HG02943 (cell line): Measurements from ENCODE around the gene TRABD2B.

ENCODE experiments used
- ATAC-seq: cut with Tn5 transposase; IDR thresholded peaks from one replicate; pipeline ENCODE4 v1.9.1; 2021; ENCODE audit warnings: mild to moderate bottlenecking, low read depth, moderate library complexity; ENCODE audit not compliant: unreplicated experiment

The TRABD2B gene

GRCh38 chr1:47887475-47888293 lies 109.5 kb downstream of the TRABD2B start:
- ATAC-seq: no peak

GRCh38 chr1:47887060-47887459 lies 110.1 kb downstream of the TRABD2B start:
- no peak for ATAC-seq

GRCh38 chr1:47886141-47886540 lies 111.0 kb downstream of the TRABD2B start:
- ATAC-seq: no peak

- ATAC-seq: no peak
These were observed 111.9 kb downstream of the TRABD2B start for GRCh38 chr1:47885062-47885830.

- no peak for ATAC-seq
These were observed 113.2 kb downstream of the TRABD2B start for GRCh38 chr1:47883963-47884362.

- no peak for ATAC-seq
These were observed 115.4 kb downstream of the TRABD2B start for GRCh38 chr1:47881505-47882442.

- ATAC-seq: no peak
These were observed 120.6 kb downstream of the TRABD2B start for GRCh38 chr1:47876587-47876963.

GRCh38 chr1:47875831-47876586 lies 121.2 kb downstream of the TRABD2B start:
- no peak for ATAC-seq

GRCh38 chr1:47875036-47875435 lies 122.1 kb downstream of the TRABD2B start:
- no peak for ATAC-seq

- ATAC-seq: no peak
These were observed 123.8 kb downstream of the TRABD2B start for GRCh38 chr1:47873337-47873736.

- ATAC-seq: no peak
These were observed 124.3 kb downstream of the TRABD2B start for GRCh38 chr1:47872886-47873285.

- no peak for ATAC-seq
These were observed 125.3 kb downstream of the TRABD2B start for GRCh38 chr1:47871799-47872353.

- no peak for ATAC-seq
These were observed 126.1 kb downstream of the TRABD2B start for GRCh38 chr1:47870946-47871676.

- ATAC-seq: no peak
These were observed 126.7 kb downstream of the TRABD2B start for GRCh38 chr1:47870480-47870879.

GRCh38 chr1:47868348-47868676 lies 128.9 kb downstream of the TRABD2B start:
- no peak for ATAC-seq

GRCh38 chr1:47867438-47868347 lies 129.5 kb downstream of the TRABD2B start:
- no peak for ATAC-seq

- no peak for ATAC-seq
These were observed 130.4 kb downstream of the TRABD2B start for GRCh38 chr1:47866601-47867437.
